Measurements from ENCODE around the gene ZFR2.

Gene ZFR2

GRCh38 chr19:3830621-3831589, 37.9 kb downstream of the ZFR2 start:
- TF ChIP-seq CTCF (IDR thresholded peaks at IDR 0.05), result no peak
- Histone ChIP-seq H3K4me3 (no peak overlapping the region), H3K4me1 (no peaks in the 10 kb centered on the region), H3K9me3 (no peaks in the 10 kb centered on the region), H3K36me3 (no peaks in the 10 kb centered on the region), H3K27me3 (peaks cover 0 to 77% of the 10 kb centered on the region in 2 donors), H3K27ac (no peak overlapping the region)
- intact Hi-C loops (cut with DNase I; ENCODE audit: low total_unique reads), result no loop called here
- DNase-seq, result no peak

GRCh38 chr19:3827306-3827705, 41.5 kb downstream of the ZFR2 start:
- H3K36me3 ChIP-seq, result no peaks in the 10 kb centered on the region
- H3K27me3 ChIP-seq, result peaks cover 0 to 89% of the 10 kb centered on the region in 2 donors
- no peaks in the 10 kb centered on the region for H3K9me3 ChIP-seq
- intact Hi-C loops (cut with DNase I; ENCODE audit: low total_unique reads), result no loop called here
- peaks cover 0 to under 1% (median 0%) of the 10 kb centered on the region in 4 donors for H3K4me1 ChIP-seq
- no peak overlapping the region for H3K27ac ChIP-seq
- no peak for TF ChIP-seq CTCF (IDR thresholded peaks at IDR 0.05)
- DNase-seq, result no peak
- no peak overlapping the region for H3K4me3 ChIP-seq

GRCh38 chr19:3826163-3826562, 42.7 kb downstream of the ZFR2 start:
- H3K36me3 ChIP-seq, result no peaks in the 10 kb centered on the region
- H3K27ac ChIP-seq, result no peak overlapping the region
- DNase-seq, result no peak
- peaks cover 0 to 84% of the 10 kb centered on the region in 2 donors for H3K27me3 ChIP-seq
- no peak overlapping the region for H3K4me3 ChIP-seq
- intact Hi-C loops (cut with DNase I; ENCODE audit: low total_unique reads), result no loop called here
- peaks cover 0 to 6% (median 0%) of the 10 kb centered on the region in 4 donors for H3K4me1 ChIP-seq
- TF ChIP-seq CTCF (IDR thresholded peaks at IDR 0.05), result no peak
- H3K9me3 ChIP-seq, result no peaks in the 10 kb centered on the region

- TF ChIP-seq CTCF (IDR thresholded peaks at IDR 0.05), result no peak
- intact Hi-C loops (cut with DNase I; ENCODE audit: low total_unique reads), result no loop called here
- no peak for DNase-seq
- H3K4me1 ChIP-seq, result peaks cover 0 to 6% (median 0%) of the 10 kb centered on the region in 4 donors
- no peak overlapping the region for H3K27ac ChIP-seq
- H3K36me3 ChIP-seq, result no peaks in the 10 kb centered on the region
- H3K27me3 ChIP-seq, result peaks cover 0 to 77% of the 10 kb centered on the region in 2 donors
- H3K4me3 ChIP-seq, result no peak overlapping the region
- no peaks in the 10 kb centered on the region for H3K9me3 ChIP-seq
These were observed 43.4 kb downstream of the ZFR2 start for GRCh38 chr19:3825286-3825956.

GRCh38 chr19:3823350-3823713, 45.5 kb downstream of the ZFR2 start:
- Histone ChIP-seq H3K4me1 (peaks cover 0 to 6% (median 2%) of the 10 kb centered on the region in 4 donors), H3K4me3 (no peak overlapping the region), H3K36me3 (no peaks in the 10 kb centered on the region), H3K27me3 (peaks cover 0 to 67% of the 10 kb centered on the region in 2 donors), H3K9me3 (no peaks in the 10 kb centered on the region), H3K27ac (no peak overlapping the region)
- TF ChIP-seq CTCF (IDR thresholded peaks at IDR 0.05), result no peak
- intact Hi-C loops (cut with DNase I; ENCODE audit: low total_unique reads), result no loop called here
- DNase-seq, result no peak

All from tibial artery (tissue), 4 donors.